GM19035 (cell line): ENCODE results near the gene CLDN17.

Experiments
- ATAC-seq: cut with Tn5 transposase; IDR thresholded peaks from one replicate; pipeline ENCODE4 v1.9.1; 2021; ENCODE audit not compliant: unreplicated experiment

Gene CLDN17

GRCh38 chr21:30126576-30126975 is 40.0 kb downstream of the CLDN17 start:
- no peak for ATAC-seq

- no peak for ATAC-seq
Measured at GRCh38 chr21:30117631-30118030, 49.0 kb downstream of the CLDN17 start.

GRCh38 chr21:30116479-30116878 is 50.1 kb downstream of the CLDN17 start:
- no peak for ATAC-seq
